Ascending aorta (tissue), 2 donors: ENCODE results near the gene PDE6D. TPM values are rescaled to one million over a fixed set of nuclear protein-coding genes. Genes with fewer than 3 reads are reported as not detected.

Experiments used
- DNase-seq, 2 donors: peaks; one replicate each; pipeline ENCODE4 v3.0.0-alpha.2; 2019; ENCODE audit warnings: low spot score in 2 of 2
- H3K27ac ChIP-seq, 2 donors: fragments of 200-600 bp; sonication (generic); one replicate each; pipeline ENCODE4 v1.5.1; 2016 to 2017; ENCODE audit warnings: mild to moderate bottlenecking in 1 of 2
- H3K27me3 ChIP-seq: fragments of 200-600 bp; sonication (generic); one replicate; pipeline ENCODE4 v1.5.1; 2017
- H3K36me3 ChIP-seq, 2 donors: fragments of 200-600 bp; sonication (generic); one replicate each; pipeline ENCODE4 v1.5.1; 2016
- H3K4me1 ChIP-seq, 2 donors: fragments of 200-600 bp; sonication (generic); one replicate each; pipeline ENCODE4 v1.5.1; 2016 to 2017; ENCODE audit warnings: mild to moderate bottlenecking in 1 of 2
- H3K4me3 ChIP-seq, 2 donors: fragments of 200-600 bp; sonication (generic); one replicate each; pipeline ENCODE4 v1.5.1; 2016 to 2017; ENCODE audit warnings: mild to moderate bottlenecking in 1 of 2
- H3K9me3 ChIP-seq, 2 donors: fragments of 200-600 bp; sonication (generic); one replicate each; pipeline ENCODE4 v1.5.1; 2016
- intact Hi-C: fragments of 100-400 bp; cut with DNase I; formaldehyde crosslinking; loops from one replicate; pipeline ENCODE4 v1.15.1; 2023
- total RNA-seq: library from RNA; depleted of rRNA; stranded (reverse); fragments of >200 nt; gene quantifications from one replicate; pipeline ENCODE4 v1.1.0, GENCODE V29; 2016
- TF ChIP-seq, protein P1 (sequence below), 3 experiments: fragments of 200-600 bp in 2 of 3; fragments of 450-650 bp in 1 of 3; sonication (generic) in 2 of 3; IDR thresholded peaks; one replicate each; pipeline ENCODE4 v1.5.1; 2016 to 2019; ENCODE audit warnings: antibody characterized with exemption in 3 of 3, mild to moderate bottlenecking in 1 of 3, moderate library complexity in 1 of 3

PDE6D gene
- total RNA-seq, 1 donor from 2014 or later, result 34.1 TPM

- no peak overlapping the region for H3K4me3 ChIP-seq
- H3K9me3 ChIP-seq, result no peaks in the 10 kb centered on the region
- intact Hi-C loops, result no loop called here
- no peak for DNase-seq
- H3K27me3 ChIP-seq, result no peaks in the 10 kb centered on the region
- no peaks in the 10 kb centered on the region for H3K4me1 ChIP-seq
- H3K36me3 ChIP-seq, result no peaks in the 10 kb centered on the region
- TF ChIP-seq, protein P1, sequence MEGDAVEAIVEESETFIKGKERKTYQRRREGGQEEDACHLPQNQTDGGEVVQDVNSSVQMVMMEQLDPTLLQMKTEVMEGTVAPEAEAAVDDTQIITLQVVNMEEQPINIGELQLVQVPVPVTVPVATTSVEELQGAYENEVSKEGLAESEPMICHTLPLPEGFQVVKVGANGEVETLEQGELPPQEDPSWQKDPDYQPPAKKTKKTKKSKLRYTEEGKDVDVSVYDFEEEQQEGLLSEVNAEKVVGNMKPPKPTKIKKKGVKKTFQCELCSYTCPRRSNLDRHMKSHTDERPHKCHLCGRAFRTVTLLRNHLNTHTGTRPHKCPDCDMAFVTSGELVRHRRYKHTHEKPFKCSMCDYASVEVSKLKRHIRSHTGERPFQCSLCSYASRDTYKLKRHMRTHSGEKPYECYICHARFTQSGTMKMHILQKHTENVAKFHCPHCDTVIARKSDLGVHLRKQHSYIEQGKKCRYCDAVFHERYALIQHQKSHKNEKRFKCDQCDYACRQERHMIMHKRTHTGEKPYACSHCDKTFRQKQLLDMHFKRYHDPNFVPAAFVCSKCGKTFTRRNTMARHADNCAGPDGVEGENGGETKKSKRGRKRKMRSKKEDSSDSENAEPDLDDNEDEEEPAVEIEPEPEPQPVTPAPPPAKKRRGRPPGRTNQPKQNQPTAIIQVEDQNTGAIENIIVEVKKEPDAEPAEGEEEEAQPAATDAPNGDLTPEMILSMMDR (IDR thresholded peaks at IDR 0.05), result no peak
- H3K27ac ChIP-seq, result no peak overlapping the region
Observed at GRCh38 chr2:231692847-231693246, 88.2 kb downstream of the PDE6D start.

- Histone ChIP-seq H3K9me3 (no peaks in the 10 kb centered on the region), H3K27me3 (no peaks in the 10 kb centered on the region), H3K36me3 (no peaks in the 10 kb centered on the region), H3K4me1 (no peaks in the 10 kb centered on the region), H3K4me3 (no peak overlapping the region), H3K27ac (no peak overlapping the region)
- TF ChIP-seq, protein P1 (IDR thresholded peaks at IDR 0.05), result no peak
- intact Hi-C loops, result no loop called here
- DNase-seq, result no peak
Observed at GRCh38 chr2:231691251-231691772, 89.8 kb downstream of the PDE6D start.

DNA sequence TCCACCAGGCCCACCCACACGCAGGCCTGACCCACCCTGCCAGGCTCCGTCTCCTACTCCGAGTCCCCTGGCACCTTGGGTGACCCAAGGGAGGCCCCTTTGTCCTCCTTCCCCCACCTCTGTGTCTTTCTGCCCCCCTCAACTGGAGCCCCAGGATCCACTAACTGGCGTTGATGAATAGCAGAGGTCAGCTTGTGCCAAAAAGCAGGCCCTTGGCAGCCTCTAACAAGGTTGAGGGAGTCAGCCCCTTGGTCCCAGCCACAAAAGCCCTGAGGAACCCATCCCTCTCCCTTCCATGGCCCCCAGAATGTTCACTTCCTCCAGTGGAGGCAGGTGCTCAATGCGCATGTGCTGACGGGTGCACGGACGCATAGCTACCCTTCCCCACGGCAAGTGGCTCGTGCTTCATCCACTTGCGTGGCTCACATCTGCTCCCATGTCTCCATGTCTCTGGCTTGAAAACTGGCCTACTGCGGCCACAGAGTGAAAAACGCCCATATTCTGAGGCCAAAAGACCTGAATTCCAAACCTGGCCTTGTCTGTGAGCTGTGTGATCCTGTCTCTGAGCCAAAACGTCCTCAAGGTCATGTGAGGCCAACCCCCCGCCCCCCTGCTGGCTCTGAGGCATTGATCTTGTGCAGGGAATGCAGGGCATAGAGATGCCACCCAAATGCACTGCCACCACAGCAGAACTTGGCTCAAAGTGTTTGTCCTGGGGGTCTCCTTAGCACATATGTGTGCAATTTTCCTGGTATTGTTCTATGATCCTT, 91.8 kb downstream of the PDE6D start:
- no peaks in the 10 kb centered on the region for H3K36me3 ChIP-seq
- intact Hi-C loops, result no loop called here
- TF ChIP-seq, protein P1 (IDR thresholded peaks at IDR 0.05), result no peak

DNA sequence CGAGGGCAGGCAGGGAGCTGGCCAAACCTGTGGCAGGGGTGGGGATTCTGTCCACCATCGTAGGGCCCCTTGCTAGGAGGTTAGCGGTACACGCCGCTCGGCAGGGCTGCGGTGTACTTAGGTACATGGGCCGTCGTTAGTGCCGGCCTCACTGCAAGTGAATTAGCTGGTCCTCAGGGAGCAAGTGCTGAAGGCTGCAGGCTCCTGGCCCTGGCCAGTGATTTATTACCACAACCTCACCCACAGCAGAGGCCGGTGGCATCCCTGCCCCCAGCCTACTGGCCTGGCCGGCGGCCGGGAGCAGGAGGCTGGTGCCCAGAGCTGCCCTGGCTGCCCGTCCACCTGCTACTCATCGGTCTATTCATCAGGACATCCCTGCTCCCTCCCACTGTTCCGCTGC, 92.4 kb downstream of the PDE6D start:
- intact Hi-C loops, result no loop called here
- Histone ChIP-seq H3K9me3 (no peaks in the 10 kb centered on the region), H3K27me3 (no peaks in the 10 kb centered on the region), H3K4me3 (no peak overlapping the region), H3K27ac (no peak overlapping the region), H3K4me1 (no peaks in the 10 kb centered on the region), H3K36me3 (no peaks in the 10 kb centered on the region)
- DNase-seq, result no peak
- TF ChIP-seq, protein P1 (IDR thresholded peaks at IDR 0.05), result no peak

More for the DNA sequence above, 91.8 kb downstream of the PDE6D start:
- no peak overlapping the region for H3K4me3 ChIP-seq
- DNase-seq, result no peak
- H3K9me3 ChIP-seq, result no peaks in the 10 kb centered on the region
- no peaks in the 10 kb centered on the region for H3K4me1 ChIP-seq
- no peaks in the 10 kb centered on the region for H3K27me3 ChIP-seq
- no peak overlapping the region for H3K27ac ChIP-seq

DNA sequence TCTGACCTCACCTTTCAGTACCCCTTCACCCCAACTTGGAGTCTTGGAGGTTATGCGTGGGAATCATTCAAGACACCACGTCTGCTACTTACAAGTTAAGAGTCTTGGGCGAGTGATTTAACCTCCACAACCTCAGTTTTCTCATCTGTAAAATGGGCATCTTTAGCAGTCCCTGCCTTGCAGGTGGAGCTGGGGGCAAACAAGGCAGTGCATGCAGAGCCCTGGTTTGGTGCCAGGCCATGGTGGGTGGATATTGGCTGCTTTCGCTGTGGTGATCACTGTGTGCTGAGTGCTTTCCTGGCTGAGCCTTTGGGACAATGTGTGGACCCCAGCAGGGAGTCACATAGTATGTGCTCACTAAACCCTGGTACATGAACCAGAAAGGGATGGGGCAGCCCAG, 93.1 kb downstream of the PDE6D start:
- H3K9me3 ChIP-seq, result no peaks in the 10 kb centered on the region
- DNase-seq, result no peak
- TF ChIP-seq, protein P1 (IDR thresholded peaks at IDR 0.05), result no peak
- no peak overlapping the region for H3K4me3 ChIP-seq
- no peaks in the 10 kb centered on the region for H3K36me3 ChIP-seq
- H3K27ac ChIP-seq, result no peak overlapping the region
- intact Hi-C loops, result no loop called here
- H3K4me1 ChIP-seq, result no peaks in the 10 kb centered on the region
- H3K27me3 ChIP-seq, result no peaks in the 10 kb centered on the region
